ENCODE data around the gene CDAN1.

CDAN1 gene

GRCh38 chr15:42760759-42761158, 23.8 kb upstream of the CDAN1 start:
- no peak for TF ChIP-seq CTCF (IDR thresholded peaks at IDR 0.05; ENCODE audit: control insufficient read depth, extremely low read depth, insufficient read depth)
- no peak overlapping the region for H3K4me3 ChIP-seq (ENCODE audit: low read depth, low read length)
- no peak for DNase-seq (ENCODE audit: low read depth)

- no peak overlapping the region for H3K4me3 ChIP-seq (ENCODE audit: low read depth, low read length)
- DNase-seq (ENCODE audit: low read depth), result no peak
- TF ChIP-seq CTCF (IDR thresholded peaks at IDR 0.05; ENCODE audit: control insufficient read depth, extremely low read depth, insufficient read depth), result no peak
Observed at GRCh38 chr15:42759093-42759492, 22.2 kb upstream of the CDAN1 start.

GRCh38 chr15:42750306-42750705, 13.4 kb upstream of the CDAN1 start:
- DNase-seq (ENCODE audit: low read depth), result no peak
- no peak for TF ChIP-seq CTCF (IDR thresholded peaks at IDR 0.05; ENCODE audit: control insufficient read depth, extremely low read depth, insufficient read depth)

GRCh38 chr15:42749266-42749665, 12.3 kb upstream of the CDAN1 start:
- no peak for TF ChIP-seq CTCF (IDR thresholded peaks at IDR 0.05; ENCODE audit: control insufficient read depth, extremely low read depth, insufficient read depth)
- H3K4me3 ChIP-seq (ENCODE audit: low read depth, low read length), result no peak overlapping the region
- DNase-seq (ENCODE audit: low read depth), result no peak

More at GRCh38 chr15:42750306-42750705, 13.4 kb upstream of the CDAN1 start:
- H3K4me3 ChIP-seq (ENCODE audit: low read depth, low read length), result no peak overlapping the region

- DNase-seq (ENCODE audit: low read depth), result no peak
- no peak for TF ChIP-seq CTCF (IDR thresholded peaks at IDR 0.05; ENCODE audit: control insufficient read depth, extremely low read depth, insufficient read depth)
- no peak overlapping the region for H3K4me3 ChIP-seq (ENCODE audit: low read depth, low read length)
Observed at GRCh38 chr15:42744195-42744594, 7.3 kb upstream of the CDAN1 start.

- H3K4me3 ChIP-seq (ENCODE audit: low read depth, low read length), result no peak overlapping the region
- DNase-seq (ENCODE audit: low read depth), result no peak
- TF ChIP-seq CTCF (IDR thresholded peaks at IDR 0.05; ENCODE audit: control insufficient read depth, extremely low read depth, insufficient read depth), result no peak
Observed at GRCh38 chr15:42742149-42742548, 5.2 kb upstream of the CDAN1 start.

- TF ChIP-seq CTCF (IDR thresholded peaks at IDR 0.05; ENCODE audit: control insufficient read depth, extremely low read depth, insufficient read depth), result no peak
- no peak overlapping the region for H3K4me3 ChIP-seq (ENCODE audit: low read depth, low read length)
- no peak for DNase-seq (ENCODE audit: low read depth)
Observed at GRCh38 chr15:42741710-42742109, 4.8 kb upstream of the CDAN1 start.

All from LNCaP clone FGC (cell line).